Tongue (tissue), 2 donors: ENCODE measurements around the gene GK2. TPM values are rescaled to one million over a fixed set of nuclear protein-coding genes. Genes with fewer than 3 reads are reported as not detected.
A peak's percentile ranks its signal among the peaks of the same experiment; 100 is the strongest.

ENCODE experiments used
- DNase-seq: peaks from one replicate; pipeline ENCODE4 v3.0.0-alpha.2; 2015
- total RNA-seq: library from RNA; depleted of rRNA; stranded (reverse); fragments of >200 nt; gene quantifications from one replicate; pipeline ENCODE4 v1.2.3, GENCODE V29; 2014

GK2 gene
- total RNA-seq, 1 donor from 2014 or later = not detected

DNA sequence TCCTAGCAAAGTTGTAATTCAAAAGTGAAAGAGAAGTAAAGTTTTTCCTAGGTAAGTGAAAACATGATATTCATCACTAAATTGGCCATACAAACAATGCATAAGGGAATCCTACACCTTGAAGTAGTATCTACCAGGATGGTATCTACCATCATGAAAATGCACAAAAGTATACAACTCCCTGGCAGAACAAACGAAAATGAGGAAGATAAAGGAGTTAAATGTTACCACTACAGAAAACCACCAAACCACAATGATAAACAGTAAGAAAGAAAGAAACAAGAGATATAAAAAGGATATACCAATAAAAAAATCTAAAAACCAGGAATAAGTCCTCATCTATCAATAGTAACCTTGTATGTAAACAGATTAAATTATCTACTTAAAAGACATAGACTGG, 26.9 kb downstream of the GK2 start:
- DNase-seq = no peak

DNA sequence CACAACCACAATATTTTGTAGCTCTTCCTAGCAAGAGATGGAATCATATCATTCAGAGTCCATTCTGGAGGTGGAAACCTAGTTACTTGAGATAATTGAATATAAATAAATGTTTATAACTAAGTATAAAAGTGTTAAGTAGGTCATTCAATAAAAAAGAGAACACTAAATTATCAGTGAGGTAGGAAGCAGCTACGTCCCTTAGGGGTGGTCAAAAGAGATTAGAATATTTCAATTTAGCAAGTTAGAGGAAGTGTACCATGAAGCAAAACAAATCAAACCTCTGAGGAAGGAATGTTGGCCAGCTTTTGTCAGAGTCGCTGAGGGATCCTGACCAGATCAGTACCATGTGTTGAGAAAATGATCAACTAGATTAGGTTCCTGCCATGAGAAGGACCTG, 38.0 kb downstream of the GK2 start:
- no peak for DNase-seq

DNA sequence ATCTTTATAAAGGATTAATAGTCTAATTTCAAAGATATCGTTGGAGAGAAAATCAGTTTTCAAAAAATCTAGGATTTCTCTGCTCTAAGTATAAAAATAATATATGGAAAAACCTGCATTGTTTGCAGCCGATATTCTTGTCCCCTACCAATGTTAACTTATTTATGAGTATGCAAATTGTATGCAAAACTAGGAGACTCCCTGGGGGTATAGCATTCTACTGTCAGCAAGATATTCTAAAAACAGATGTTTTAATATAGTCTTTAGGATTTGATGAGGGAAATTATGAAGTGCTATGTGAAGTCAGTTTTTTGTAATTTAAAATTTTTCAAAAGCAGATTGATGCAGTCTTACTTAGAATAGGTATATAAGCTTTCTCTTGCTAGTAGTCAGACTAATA, 40.9 kb downstream of the GK2 start:
- no peak for DNase-seq

DNA sequence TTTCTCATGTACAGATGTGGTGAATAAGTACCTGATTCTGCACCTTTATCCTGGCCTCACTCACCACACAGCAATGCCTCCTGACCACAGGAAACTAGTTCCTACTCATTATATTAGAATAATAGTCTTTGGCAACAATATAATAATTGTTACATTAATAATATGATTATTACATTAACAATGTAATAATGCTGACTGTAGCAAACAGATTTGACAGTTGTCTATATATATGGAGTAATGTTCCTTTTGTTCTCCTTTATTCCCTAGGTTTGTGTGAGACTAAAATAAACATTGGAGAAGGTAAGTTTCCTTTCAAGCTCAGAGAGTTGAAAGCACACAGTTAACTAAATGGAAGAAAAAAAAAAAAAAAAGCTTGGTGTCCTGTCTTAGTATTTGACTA, 41.6 kb downstream of the GK2 start:
- DNase-seq = no peak

DNA sequence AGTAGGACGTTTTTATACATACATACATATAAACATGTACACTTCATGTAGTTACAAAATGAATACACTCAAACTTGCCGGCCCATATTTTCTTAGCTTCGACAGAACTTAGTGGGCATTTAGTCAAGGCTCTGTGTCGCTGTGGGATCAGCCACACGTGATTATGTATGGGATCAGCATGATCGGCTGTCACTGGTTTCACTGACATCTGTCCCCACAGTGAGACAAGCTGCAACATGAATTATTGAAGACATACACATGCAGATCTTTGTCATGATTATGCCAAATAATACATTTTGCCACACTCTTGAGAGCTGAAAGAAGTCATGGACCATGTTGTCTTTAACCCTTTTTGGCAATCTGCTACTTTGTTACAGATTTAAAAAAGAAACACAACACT, 44.0 kb downstream of the GK2 start:
- DNase-seq = no peak

DNA sequence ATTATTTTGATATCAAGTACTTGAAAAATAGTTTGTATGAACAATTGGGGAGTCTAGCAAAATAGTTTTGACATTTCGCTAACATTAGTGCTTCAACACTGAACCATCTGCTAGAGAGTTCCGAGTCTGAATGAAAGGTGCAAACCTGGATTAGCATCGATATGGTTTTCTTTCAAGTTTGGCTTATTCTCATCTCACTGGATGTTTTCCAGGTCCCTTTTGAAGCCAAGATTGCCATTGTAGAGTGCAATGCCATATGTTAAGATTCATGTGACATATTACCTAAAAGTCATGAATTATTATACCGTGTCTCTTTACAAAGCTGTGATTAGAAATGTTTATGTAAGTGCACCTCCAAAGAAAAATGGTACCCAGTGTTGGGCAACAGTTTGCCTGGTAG, 45.4 kb downstream of the GK2 start:
- DNase-seq = no peak

DNA sequence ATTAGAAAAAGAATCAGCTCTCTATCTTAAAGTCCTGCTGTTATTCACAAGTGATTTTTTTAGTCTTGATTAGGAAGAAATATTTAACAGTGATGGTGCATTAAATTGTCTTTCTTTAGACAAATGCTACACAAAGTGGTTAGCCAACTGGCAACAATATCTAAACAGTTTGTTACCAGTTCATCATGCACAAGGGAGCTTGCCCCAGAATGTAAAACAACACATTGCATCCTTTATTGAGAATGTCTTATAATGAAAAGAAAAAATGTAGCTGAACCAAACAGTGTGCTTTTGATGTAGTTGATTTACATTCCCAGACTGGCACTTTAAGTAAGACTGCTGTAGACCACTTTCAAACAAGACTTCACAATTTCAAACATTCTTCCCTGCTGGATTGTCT, 48.0 kb downstream of the GK2 start:
- no peak for DNase-seq

DNA sequence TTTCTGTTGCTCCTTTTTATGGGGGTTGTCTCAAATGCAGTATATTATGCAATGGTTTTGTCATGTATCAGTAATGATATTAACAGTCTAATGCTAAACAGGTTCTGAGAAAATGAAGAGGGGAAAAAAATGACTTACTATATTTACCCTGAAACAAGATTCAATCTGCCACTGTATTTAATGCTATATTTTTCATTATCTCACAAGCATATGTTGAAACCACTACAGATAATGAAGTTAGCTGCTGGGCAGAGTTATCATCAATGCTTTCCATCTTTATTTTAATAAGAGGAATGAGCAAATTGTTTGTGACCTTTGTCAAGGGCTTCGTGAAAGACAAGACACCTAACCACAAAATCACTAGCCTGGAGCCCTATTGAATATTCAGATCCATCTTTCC, 49.6 kb downstream of the GK2 start:
- DNase-seq = no peak

DNA sequence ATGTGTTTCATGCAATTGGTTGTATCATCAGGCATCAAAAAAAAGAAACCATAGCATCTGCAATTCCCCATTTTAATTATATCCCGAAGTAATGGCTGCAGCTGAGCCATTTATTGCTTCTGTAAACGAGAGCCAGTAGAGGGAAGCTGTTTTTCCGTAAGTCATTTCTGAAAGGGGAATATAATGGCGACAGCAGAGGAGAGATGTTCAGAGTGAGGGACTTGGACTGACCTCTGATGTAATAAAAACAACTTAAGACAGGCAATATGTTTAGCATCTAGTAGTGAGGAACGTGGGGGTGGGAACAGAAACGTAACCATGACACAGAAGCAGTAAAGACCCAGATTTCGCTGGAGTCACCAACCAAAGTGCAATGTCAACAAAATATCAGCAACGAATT, 50.7 kb downstream of the GK2 start:
- DNase-seq = peak; percentile 19

Other genes with a start within 250 kb of the GK2 start
- not detected for gene NAA11, start 82.2 kb downstream of the GK2 start, total RNA-seq